ENCODE results near the gene EYA4.

EYA4 gene

DNA sequence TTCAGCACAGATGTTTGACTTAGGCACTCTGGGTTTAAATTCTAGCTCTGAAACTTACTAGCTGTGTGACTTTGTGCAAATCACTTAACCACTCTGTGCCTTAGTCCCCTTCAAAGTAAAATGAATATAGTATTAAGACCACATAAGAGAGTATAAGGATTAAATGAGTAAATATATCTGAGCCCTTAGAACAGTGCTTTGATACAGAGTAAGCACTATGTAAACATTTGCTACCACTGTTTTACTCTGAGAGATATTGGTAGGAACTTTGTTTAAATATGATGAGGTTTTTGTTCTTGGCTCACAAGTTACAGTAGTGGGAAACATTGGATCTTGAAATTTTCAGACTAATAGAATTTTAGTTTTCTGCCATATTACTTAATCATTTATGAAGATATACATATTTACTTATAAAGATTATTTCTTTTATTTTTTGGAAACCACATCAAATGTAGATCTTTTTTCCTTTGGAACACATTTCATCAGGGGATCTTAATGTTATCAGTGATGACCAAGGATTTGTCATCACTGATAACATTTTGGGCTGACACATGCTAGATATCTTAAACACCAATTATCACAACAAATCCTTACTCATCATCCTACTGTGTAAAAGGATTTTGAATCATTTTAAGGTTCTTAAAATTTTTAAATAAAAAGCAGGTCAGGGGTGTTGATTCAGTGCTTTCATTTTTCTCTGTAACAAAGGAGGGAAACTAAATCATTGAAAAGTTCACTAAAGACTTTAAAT is 226.2 kb downstream of the EYA4 start:
- no peak for DNase-seq

DNA sequence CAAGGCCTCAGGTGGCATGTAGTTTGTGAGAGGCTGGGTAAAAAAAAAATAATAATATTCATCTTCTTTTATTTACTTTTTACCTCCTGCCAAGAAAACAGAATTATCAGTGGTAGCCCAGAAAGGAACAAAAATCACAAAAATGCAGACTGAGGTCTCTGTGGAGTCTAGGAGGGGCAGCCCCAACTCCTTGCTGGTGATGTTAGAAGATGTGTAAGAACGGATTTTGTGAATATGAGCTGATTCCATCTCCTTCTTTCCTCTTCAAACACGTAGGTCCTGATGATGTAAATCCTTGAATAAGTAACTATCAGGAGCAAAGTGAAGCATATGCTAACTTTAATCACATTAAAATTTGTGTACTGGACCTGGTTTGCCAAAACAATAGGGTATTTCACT is 226.8 kb downstream of the EYA4 start:
- DNase-seq = no peak

DNA sequence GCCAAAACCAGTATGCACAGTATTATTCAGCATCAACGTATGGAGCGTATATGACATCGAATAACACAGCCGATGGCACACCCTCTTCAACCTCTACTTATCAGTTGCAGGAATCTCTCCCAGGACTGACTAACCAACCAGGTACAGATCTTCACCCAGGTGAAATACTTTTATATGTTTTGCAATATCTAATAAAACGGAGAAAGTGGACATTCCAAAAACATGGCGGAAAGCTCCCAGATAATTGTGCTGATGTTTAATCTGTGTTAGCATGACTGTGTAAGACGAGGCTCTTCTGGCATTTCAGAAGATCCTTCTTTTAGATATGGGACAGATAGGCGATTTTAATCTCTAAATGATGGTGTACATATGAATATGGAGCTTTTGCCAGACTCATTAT is 227.4 kb downstream of the EYA4 start:
- no peak for DNase-seq

DNA sequence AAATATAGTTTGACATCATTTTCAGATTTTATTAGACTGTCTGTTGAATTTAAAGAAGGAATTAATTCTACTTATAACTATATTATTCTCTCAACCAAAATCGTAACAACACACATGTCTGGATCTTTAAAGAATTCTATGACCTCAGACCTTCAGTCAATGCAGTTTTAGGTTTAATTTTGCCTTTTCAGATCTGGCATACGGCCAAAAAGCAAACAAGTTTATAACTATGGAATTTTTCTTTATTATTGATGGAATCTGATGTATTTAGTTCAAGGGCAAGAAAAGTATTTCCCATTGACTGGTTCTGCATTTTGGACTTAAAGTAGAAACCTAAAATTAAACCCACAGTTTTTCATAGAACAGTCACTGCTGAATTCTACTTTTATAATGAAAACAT is 233.4 kb downstream of the EYA4 start:
- no peak for DNase-seq

DNA sequence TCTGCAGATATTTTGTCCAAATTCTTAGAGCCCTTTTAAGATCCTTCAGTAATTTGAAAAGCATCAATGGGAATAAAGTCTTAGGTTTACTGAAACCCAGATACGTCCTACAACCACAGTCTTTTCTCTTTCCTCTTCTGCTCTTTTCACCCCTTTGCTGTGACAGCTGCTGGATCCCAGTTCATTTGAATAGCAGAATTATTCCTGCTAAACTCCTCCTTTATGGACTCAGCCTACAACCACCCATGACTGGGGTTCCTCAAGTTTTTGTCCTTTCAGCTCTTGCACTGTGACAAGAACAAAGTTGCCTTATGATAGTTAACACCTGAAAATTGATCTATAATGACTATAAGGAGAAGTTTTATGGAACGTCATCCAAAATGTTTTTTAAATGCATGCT is 237.5 kb downstream of the EYA4 start:
- DNase-seq = no peak

DNA sequence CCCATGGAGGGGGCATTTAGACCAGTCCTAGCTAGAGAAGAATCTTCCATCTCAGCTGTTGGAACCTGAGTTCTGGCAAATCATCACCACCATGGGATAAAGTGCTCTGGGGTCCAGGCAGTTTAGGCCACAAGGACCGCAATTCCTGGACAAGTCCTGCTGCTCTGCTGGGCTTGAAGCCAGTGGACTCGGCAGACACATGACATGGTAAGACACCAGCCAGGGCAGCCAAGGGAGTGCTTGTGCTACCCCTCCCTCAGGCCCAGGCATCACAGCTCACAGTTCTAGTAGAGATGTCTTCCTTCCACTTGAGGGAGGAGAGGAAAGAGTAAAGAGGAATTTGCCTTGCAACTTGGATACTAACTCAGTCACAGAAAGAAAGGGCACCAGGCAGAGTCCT is 246.0 kb downstream of the EYA4 start:
- no peak for DNase-seq

DNA sequence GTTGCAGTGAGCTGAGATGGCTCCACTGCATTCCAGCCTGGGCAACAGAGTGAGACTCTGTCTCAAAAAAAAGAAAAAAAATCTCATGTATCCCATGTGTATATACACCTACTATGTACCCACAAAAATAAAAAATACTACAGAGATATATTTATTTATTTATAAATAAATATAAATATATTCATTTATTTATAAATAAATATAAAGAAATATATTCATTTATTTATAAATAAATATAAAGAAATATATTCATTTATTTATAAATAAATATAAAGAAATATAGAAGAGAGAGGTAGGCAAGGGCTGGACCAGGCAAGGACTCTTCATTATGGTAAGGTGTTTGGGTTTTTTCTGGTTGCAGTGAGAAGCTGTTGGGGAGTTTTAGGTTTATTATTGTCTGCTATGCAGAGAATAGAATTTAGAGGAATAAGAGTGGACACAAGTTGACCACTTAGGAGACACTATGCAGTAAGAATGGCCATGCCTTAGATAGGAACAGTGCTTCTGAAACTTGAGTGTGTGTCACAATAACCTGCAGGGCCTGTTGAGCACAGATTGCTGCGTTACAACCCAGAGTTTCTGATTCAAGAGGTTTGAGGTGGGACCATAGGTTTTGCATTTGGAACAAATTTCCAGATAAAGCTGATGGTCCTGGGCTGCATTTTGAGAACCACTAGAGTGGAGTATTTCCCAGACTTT is 254.2 kb downstream of the EYA4 start:
- no peak for DNase-seq

DNA sequence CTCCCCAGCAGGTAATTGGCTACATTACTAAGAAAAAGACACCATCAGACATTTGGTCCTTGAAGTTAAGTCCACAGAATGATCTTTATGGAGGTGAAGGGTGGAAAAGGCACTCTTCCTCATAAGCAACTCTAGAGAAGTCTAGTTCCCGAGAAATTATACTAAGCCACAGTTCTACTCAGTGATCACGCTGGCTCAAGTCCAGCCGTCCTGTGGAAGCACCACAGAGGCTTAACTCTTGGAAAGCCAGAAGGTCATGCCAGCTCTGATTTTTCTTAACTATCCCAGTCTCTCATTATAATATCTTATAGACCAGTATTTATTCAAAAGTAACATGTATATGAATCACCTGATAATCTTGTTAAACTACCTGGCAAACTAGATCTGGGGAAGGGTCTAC is 258.5 kb downstream of the EYA4 start:
- no peak for DNase-seq

DNA sequence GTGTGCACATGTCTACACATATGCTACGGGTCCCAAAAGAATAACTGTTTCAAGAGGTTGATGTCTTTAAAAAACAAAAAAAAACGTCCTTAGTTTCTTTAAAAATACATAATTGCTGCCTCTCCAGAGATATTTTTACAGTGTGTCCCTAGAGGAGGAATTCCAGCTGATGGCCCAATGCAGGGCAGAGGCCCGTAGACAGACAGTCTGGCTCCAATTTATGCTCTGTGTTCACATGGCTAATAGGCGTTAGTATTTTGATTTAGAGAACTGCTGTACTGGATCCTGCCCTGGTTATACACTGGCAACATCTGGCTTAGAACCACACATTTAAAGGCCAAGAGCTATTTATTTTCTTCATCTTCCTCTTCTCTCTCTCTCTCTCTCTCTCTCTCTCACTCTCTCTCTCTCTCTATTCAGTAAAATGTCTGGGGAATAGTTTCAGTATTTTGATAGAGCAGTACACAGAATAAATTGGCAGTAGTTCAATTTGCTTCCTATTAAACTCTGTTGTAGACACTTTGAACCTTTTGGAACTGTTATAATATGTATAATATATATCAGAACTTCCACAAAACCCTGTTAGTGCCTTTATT is 260.6 kb downstream of the EYA4 start:
- no peak for DNase-seq

DNA sequence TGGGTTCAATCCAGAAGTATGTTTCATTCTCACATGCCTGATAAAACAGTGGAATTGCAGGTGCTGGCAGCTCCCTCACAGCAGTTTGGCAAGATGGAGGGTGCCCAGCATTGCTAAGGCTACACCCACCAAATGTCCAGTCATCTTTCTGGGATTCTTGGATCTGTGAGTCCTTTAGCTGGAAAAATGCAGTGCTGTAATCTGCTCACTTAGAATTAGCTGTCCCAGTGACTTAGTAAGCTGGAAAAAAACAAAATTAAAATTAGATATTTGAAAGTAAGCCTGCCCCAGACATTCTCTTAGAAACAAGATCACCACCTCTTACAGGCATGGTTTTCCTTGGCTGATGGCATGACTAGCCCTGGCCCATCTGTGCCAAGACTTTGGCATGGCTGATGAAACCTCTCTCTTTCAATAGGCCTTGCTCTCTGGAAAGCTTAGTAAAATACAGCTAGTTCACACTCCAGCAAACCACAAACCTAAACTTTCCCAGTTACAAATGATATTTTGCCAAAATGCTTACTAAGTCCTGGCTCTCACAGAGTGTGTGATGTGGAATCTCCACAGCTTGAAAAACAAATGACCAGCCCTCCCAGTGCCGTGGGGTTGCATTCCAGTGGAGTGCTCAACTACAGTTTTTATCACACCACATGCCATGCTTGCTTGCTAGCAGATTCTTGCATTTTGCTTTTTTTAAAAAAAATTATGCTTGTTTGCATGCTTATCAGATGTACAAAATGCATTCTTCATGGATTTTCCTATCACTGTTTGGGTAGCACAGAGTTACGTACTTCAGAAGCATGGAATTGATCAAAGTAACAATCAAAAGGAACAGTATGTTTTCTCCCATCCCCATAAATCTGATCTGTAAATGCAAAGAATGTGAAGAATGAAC is 261.5 kb downstream of the EYA4 start:
- no peak for DNase-seq

DNA sequence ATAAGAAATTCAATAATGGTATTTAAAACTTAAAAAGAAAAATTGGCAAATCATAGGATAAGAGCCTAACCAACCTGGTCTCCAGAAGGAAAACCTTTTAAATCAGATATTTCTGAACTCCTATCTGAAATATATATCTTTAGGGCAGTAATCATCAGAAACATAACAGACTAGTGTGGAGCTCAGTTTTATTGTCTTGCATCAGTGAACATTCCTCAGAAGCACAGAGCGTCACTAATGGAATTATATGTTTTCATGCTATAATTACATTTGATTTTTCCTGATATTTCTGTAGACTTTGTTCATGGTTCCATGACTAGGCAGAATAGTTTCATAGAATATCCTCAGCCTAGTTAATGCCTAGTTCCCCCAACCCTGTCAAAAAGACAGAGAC is 262.2 kb downstream of the EYA4 start:
- DNase-seq = no peak

DNA sequence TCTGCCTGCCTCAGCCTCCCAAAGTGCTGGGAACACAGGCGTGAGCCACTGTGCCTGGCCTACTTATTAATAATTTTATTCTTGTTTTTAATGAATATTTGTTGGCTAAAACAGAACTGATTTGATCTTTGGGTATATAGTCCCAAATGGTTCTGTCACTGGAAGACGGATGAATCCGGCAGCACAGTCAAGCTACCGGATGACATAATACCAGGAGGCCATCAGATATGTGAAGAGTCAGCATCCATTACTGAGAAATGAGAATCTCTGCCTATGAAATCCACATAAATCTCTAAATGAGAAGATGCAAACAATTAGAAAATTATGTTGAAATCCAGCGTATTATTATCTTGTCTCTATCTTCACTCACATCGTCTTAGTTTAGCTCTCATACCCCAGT is 263.0 kb downstream of the EYA4 start:
- DNase-seq = no peak

DNA sequence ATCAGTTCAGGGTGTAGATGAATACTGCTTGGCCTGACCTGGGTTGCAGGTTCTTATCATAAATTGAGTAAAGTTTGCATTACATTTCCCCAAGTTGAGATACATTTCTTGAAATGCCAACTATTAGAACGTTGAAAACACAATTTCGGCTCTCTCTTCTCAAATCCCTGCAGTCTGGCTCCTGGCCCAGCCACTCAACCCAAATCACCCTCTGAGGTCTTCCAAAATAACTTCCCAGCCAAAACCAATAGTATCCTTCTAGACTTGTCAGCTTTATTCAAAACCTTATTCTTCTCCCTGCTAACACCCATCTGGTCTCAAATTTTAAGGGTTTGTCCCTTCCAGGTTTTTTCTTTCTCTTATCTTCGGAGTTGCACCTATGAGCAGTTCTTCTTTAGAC is 263.6 kb downstream of the EYA4 start:
- no peak for DNase-seq

DNA sequence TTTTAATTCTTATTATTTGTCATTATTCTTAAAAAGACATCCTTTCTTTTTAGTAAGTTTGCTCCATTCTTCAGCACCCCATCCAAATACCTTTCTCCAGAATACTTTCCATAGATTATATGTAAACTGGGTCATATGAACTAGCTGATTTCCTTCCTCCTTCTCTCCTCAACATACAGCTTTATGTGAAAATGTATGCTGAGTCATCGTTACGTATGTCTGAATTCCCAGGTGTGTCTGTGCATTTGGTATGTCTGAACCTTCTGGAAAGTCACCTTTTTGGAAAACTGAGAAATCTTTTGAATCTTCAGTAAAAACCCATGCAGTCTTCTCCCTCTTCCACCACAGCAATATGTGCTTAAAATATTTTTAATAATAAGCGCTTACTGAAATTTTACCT is 264.5 kb downstream of the EYA4 start:
- no peak for DNase-seq

DNA sequence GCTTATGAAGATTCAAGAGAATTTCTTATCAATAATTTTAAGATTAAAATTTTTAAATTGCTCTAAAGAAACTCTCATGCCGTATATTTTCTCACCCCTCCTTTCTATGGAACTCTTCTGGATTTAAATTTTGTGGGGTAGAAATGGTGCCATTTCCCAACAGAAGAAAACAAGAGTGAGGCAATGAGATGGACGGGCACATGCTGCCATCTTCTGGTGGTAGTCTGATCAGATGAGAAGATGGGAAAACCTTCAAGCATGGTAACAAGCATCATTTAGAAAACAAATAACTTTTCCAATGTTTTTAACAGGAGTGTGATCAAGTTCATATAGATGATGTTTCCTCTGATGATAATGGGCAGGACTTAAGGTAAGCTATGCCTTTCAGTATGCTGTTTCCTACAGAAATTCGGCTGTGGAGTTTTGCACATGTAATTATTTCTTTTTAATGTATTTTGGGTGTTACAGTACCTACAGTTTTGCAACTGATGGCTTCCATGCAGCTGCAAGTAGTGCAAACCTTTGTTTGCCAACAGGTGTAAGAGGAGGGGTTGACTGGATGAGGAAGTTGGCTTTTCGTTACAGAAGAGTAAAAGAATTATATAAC is 271.4 kb downstream of the EYA4 start:
- DNase-seq = no peak

DNA sequence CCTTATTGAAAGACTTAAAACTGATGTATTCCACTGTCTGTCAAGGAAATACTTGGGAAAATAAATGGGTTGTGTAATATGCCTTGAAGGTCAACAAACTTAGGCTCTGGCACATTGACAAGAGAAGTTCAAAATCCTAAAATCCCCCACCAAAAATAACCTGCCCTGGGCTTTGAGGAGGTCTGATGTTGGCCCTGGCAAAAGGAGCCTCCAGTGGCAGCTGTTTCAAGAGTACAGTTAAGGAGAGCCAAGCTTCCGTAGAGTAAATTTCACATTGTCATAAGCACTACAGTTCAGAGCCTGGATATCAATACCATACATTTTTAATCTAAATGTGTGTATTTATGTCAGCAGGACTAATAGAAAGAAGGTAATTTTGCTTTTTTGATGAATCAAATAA is 282.7 kb downstream of the EYA4 start:
- no peak for DNase-seq

DNA sequence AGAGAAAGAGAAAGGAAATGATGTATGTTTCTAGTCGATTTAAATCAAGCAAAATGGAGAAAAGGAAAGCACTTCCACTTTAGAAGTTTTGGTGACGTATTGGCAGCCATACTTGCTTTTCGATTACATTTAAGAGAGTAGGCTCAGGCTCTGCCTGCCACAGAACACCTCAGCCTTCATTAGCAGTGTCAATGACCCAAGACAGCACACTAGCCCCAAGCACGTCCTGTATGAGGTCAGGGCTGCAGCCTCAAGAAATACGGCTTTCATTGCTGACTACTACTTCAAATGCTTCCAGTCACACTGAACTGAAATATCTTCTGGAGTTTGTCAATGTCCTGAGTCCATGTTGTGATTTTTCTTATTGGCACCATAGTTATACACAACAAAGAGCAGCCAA is 285.3 kb downstream of the EYA4 start:
- no peak for DNase-seq

DNA sequence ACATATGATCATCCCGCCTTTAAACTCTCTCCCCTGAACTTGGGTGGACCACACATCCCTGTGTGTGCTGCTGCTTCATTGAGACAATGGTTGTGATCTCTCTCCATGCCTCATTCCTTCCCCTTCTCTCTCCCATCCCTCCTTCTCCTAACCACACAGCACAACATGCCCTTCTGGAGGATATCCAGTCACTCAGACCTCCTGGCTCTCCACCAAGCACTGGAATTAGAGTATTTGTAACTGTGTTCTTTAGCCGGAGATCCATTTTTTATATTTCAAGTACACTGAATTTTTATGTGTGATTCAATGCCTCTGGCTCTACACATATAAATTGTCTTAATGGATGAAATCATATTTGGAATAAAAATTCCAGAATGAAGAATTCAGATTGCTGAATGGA is 287.4 kb downstream of the EYA4 start:
- DNase-seq = no peak

DNA sequence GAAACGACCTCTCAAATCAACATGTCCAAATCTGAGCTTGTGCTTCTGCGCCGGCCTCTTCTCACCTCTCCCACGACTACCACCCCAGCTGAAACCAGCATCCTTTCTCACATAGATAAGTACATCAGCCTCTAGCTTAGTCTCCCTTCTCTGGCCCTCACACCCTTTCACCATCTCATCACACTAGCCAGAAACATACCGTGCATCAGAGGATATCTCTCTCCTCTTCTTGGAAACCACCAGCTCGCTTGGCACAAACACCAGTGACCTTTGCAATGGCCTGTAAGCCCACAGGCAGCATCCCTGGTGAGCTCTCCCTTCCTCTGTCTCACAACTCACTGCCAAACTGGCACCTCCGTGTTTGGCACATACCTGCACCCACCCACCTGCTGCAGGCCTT is 291.8 kb downstream of the EYA4 start:
- no peak for DNase-seq

DNA sequence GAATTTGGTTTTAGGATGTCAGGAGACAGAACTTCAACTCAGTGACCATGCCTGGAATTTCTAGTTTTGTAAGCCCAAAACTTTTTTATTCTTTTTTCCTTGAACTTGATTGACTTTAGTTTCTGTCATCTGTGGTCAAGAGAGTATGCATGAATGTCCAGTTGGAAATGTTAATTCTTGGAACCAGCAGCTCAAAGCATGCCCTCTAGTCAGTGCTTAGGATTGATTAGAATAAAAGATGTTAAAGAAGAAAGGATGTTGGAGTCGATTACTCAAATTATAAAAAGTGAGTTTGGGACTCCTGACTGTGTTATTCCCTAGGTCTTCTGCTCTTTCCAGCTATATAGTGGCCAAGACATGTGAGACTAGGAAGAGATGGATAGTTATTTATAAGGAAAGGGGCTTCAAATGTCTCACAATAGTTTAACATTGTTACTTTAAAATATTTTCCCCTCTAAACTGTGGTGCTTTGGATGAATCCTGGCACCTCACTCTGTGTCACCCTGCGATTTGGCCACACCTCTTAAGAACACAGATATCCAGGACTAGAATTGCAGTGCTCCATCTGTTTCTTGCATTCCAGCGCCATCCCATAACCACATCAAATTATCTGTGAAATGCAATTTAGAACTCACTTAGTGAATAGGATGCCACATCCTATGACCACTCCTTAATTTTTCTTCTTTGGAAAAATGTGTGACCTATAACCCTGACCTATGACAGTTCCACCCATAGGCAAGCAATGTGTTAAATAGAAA is 298.5 kb downstream of the EYA4 start:
- DNase-seq = no peak

DNA sequence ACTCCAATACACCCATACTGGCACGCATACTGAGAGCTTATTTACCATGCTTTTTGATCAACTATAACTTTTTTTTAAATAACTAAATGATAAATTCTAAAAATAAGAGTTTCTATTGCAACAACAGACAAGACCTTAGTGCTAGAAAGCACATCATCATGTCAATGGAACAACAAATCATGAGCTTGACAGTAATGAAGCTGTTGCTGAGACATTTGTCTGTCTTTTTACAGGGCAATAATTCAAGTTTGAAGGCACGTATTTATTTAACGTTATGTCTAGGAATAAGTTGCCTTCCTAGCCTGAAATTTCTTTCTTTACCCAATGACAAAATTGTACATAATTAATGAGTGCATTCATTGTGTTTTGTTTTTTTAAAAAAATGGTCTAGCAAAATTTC is 299.2 kb downstream of the EYA4 start:
- no peak for DNase-seq

DNA sequence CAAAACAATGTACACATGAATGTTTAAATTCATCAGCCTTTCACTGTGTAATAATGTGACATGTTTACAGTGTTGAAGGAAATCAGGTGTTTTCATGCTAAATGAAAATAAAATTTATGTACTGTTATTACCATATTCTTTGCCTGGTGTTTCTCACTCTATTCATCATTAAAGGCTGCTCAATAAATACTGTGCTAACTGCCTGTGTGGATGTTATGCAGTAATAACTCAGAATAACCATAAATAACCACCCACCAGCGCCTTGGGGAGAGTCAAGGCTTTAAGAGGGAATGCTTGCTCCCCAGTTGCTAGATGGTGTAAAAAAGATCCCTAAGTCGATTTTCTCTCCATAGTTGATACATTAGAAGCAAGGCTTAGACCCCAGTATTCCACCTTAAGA is 299.9 kb downstream of the EYA4 start:
- no peak for DNase-seq
